Gastroesophageal sphincter (tissue), 3 donors: ENCODE data around the gene AMPD3.

Experiments used
- EP300 ChIP-seq: sonication (generic); formaldehyde crosslinking; IDR thresholded peaks from one replicate; pipeline ENCODE4 v1.6.1; 2017; ENCODE audit warnings: antibody characterized with exemption, mild to moderate bottlenecking
- POLR2A ChIP-seq, 2 donors: fragments of 450-650 bp; IDR thresholded peaks; one replicate each; pipeline ENCODE4 v1.6.1; 2017; ENCODE audit warnings: antibody characterized with exemption in 2 of 2, mild to moderate bottlenecking in 2 of 2, moderate library complexity in 1 of 2
- POLR2AphosphoS5 ChIP-seq: sonication (generic); formaldehyde crosslinking; IDR thresholded peaks from one replicate; pipeline ENCODE4 v1.6.1; 2017; ENCODE audit warnings: antibody characterized with exemption
- TF ChIP-seq, protein P1 (sequence below), 4 experiments: fragments of 200-600 bp in 2 of 4; fragments of 450-650 bp in 2 of 4; sonication (generic) in 1 of 4; IDR thresholded peaks; one replicate each; pipeline ENCODE4 v1.5.1; 2017 to 2019; ENCODE audit warnings: antibody characterized with exemption in 4 of 4, mild to moderate bottlenecking in 2 of 4, moderate library complexity in 2 of 4

DNA sequence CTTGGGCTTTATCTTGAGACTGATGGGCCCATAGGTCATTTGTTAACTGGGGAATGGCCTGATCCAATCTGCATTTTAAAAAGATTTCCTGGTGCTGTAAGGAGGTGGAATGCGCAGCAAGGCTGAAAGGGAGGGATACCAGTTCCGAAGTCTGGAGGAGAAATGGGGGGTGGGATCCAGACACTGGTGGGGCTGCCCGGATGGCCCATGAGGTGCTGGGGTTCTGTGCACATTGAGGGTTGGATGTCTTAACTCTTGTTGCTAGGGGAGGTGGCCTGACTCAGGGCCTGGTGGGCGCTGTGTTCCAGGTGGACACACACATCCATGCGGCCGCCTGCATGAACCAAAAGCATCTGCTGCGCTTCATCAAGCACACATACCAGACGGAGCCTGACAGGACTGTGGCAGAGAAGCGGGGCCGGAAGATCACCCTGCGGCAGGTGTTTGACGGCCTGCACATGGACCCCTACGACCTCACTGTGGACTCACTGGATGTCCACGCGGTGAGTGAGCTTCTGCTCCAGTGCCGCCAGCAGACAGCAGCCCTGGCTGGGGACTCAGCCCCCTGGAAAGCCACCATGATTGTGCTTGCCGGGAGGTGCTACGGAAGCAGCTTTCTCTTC is 38.1 kb downstream of the AMPD3 start:
- TF ChIP-seq, protein P1, sequence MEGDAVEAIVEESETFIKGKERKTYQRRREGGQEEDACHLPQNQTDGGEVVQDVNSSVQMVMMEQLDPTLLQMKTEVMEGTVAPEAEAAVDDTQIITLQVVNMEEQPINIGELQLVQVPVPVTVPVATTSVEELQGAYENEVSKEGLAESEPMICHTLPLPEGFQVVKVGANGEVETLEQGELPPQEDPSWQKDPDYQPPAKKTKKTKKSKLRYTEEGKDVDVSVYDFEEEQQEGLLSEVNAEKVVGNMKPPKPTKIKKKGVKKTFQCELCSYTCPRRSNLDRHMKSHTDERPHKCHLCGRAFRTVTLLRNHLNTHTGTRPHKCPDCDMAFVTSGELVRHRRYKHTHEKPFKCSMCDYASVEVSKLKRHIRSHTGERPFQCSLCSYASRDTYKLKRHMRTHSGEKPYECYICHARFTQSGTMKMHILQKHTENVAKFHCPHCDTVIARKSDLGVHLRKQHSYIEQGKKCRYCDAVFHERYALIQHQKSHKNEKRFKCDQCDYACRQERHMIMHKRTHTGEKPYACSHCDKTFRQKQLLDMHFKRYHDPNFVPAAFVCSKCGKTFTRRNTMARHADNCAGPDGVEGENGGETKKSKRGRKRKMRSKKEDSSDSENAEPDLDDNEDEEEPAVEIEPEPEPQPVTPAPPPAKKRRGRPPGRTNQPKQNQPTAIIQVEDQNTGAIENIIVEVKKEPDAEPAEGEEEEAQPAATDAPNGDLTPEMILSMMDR (IDR thresholded peaks at IDR 0.05), result no peak
- TF ChIP-seq EP300 (no peak), POLR2A (IDR thresholded peaks at IDR 0.05) (no peak), POLR2AphosphoS5 (no peak)
